Measurements from ENCODE around the gene IFFO2.

The IFFO2 gene

DNA sequence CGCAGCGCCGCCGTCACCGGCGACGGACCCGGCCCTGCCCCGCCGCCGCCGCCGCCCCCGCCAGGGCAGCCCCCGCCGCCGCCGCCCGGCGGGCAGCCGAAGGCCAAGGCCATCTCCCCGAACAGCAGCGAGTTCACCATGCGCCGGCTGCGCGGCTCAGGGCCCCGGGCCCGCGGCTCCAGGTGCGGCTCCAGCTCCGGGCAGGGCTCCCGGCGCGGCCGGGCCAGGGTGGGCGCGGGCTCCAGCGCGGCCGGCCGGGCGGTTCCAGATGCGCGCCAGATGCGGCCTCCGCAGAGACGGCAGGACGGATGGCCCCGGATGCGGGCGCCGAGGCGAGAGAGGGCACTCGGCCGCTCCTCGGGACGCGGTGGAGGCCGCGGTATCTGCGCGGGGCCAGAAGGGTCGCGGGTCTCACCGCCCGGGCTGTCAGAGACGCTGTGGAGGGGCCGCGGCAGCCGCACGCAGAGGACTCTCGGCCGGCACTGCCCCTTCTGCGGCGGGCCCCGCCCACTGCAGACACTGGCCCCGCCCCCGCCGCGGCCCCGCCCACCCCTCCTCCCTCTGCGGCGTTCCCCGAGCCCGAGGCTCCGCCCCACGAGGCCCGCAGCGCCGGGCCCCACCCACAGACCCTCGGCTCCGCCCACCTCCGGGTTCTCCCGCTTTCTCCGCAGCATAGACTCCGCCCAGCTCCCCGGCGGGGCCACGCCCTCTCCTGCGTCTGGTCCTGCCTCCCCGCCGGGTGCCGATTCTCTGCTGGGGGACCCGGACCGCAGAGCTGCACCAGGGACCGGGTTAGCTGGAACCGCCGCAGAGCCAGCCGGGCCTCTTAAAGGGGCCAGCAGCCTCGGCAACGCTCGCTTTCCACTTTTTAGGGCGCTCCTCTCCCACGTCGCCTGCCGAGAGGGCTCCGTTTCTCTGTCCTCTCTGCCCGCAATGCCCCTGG is at the start of gene IFFO2:
Gene IFFO2, minus strand, starts transcription at position 484 of the 943 bp plus-strand sequence. Its CDS starts 344 bp downstream, at position 140.
- in situ Hi-C loops (cut with HindIII; ENCODE audit: low pct_ligation_motif_present, low pct_unique_long_range_greater_than_20kb, low sequenced_read_pairs), result no loop called here
- peak; percentile 89 for DNase-seq

DNA sequence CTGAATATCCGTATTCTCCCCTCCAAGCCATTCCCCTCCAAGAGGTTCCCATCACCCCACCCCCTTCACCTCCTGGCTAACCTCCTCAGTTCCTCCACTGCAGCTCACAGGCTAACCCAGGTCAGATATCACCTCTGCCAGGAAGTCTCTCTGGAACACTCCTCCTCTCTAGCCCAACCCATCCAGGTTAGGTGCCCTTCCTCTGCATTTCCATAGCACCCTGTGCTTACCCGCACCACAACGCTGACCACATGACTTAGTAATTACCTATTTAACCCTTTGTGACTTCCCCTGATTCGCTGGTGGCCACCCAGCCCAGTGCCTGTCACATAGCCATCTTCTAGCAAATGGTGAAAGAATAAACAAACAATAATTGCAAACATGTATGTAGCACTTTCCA is 49.5 kb upstream of the IFFO2 start:
- in situ Hi-C loops (cut with HindIII; ENCODE audit: low pct_ligation_motif_present, low pct_unique_long_range_greater_than_20kb, low sequenced_read_pairs), result no loop called here

DNA sequence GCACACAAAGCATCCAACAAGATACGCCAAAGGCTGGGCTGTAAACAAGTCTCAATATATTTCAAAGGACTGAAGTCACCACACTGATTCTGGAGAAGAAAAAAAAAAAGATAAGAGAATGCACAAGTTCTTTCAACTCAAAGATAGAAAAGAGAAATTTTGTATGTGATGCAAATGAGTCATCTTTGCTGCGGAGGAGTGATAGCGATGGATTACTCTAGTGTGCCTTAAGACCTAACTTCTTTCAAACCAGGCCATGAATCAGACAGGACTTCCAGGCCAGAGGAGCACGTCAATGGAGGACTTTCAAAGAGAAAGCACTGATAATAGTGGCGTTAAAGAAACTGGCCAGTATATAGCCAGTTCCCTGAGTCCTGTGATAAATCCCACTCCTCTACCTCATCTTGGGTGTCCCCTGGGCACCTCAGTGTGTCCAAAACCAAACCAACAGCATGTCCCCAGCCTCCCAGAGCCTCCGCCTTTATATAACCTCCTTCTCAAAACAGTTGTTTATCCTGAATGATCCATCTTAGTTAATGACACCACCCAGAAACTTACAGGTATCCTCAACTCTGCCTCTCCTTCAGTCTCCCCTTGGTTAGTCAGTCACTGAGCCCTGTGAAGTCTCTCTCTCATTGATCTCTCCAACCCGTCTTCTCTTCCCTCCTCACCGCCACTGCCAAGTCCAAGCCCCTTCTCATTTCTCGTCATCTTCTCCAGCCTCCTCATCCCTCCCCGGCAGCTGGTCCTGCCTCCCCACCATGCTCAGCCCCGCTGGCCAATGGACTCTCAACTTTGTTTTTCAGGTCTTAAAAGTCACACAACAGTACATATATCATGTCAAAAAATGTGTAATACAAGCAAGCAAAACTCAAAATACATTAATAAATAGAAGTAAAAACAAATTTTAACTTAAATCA is 47.2 kb upstream of the IFFO2 start:
- DNase-seq, result no peak
- in situ Hi-C loops (cut with HindIII; ENCODE audit: low pct_ligation_motif_present, low pct_unique_long_range_greater_than_20kb, low sequenced_read_pairs), result no loop called here

More for the DNA sequence above, 49.5 kb upstream of the IFFO2 start:
- no peak for DNase-seq

DNA sequence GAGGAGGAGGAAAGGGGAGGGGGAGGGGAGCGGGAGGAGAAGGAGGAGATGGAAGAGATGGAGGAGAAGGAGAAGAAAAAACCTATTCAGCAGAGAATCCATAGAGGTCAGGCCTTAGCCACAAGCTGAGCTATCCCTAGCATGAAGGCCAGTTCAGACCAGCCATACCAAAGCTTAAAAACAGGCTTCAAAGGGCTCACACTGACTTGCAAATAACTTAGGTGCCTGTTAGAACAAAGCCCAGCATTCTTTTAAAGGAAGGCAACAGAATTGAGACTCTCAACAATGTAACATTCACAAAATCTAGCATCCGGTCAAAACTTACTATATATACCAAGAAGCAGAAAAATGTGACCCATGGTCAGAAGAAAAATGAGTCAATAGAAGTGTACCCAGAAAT is 43.6 kb upstream of the IFFO2 start:
- DNase-seq, result no peak
- in situ Hi-C loops (cut with HindIII; ENCODE audit: low pct_ligation_motif_present, low pct_unique_long_range_greater_than_20kb, low sequenced_read_pairs), result no loop called here

DNA sequence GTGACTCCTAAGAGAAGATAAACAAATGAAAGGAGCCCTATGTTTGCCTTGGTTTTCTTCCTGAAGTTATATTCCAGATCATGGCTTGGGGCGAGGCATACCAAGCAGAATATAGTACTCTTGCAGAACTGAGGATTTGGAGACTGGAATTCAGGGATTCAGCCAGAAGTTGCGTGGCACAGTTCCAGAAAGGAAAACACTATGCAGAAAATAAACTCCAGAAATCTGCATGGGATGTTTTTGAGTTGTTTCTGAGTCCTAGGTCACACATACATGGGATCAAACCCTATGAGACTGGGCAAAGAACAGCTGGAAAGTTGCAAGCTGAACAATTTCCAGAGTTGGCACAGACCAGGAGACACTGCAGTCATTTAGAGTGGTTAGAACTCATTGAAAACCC is 42.9 kb upstream of the IFFO2 start:
- in situ Hi-C loops (cut with HindIII; ENCODE audit: low pct_ligation_motif_present, low pct_unique_long_range_greater_than_20kb, low sequenced_read_pairs), result no loop called here
- DNase-seq, result no peak

DNA sequence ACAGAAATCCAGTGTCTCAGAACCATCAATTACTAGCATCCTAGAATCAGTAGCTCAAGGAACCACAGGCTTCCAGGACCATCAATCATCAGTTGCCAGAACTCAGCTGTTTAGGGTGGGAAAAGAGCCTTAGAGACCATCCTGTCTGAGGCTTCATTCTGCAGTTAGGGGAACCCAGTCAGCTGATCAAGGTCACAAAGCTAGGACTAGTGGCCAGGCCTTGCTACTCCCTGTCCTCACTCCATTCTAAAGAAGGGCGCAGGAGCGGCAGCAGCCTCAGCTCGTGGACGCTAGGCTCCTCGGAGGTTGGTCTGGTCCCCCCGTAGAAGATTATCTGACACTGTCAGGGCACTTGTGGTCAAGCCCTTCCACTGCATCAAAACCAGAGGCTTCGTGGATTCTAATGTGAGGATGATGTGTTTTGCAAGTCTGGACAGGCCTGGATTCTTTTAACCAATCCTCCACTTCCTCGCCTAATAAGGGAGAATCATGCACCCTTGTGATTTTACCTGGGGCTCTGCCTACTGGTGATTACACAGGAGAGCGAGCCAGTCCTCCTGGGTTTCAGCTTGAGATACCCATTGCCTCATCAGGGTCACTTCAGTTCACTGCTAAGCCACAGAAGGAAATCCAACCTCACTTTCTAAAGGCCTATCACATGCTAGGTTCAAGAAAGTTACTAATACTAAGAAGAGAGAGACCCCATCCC is 41.7 kb upstream of the IFFO2 start:
- in situ Hi-C loops (cut with HindIII; ENCODE audit: low pct_ligation_motif_present, low pct_unique_long_range_greater_than_20kb, low sequenced_read_pairs), result no loop called here
- no peak for DNase-seq

DNA sequence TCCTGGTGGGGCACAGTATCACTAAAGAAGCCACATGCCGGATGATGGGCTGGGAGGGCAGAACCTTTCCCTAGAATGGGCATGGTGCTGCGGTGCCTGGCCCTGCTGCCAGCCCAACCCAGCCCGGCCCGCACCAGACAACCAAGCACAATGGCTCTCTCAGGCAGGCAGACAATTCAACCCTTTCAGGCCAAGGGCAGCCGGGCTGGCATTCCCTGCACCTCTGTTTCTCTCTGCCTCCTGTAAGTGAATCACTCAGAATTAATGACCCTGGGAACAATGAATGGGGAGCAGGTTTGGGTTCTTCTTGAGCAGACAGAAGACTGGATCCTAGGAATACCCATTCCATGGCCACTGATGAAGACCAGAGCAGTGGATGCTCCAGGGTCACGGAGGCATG is 41.0 kb upstream of the IFFO2 start:
- in situ Hi-C loops (cut with HindIII; ENCODE audit: low pct_ligation_motif_present, low pct_unique_long_range_greater_than_20kb, low sequenced_read_pairs), result no loop called here
- no peak for DNase-seq

DNA sequence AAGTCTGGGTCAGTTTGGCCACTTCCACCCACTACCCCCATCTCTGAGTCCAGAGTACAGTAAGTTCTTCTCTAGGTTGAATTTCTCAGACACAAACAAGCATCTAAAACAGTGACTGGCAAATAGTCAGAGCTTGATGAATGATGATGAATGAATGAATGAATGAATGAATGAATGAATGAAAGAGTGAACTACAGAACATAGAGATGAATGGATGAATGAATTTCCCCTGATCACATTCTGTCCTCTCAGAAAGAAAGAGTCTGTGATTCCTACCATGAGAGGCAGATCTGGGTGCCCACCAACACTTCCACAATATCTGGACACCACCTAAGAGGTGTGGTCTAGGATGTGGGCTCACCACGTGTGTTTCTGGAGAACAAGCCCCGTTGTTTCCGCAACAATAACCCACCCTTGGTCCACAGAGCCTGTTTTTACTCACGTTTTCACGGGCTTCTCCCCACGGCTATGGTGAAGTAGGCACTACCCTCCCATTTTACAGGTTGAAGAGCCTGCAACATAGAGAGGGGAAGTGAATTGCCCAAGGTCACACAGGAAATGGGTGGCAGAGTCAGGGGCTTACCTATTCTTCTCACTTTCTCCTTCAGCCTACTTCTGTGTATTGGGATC is 40.2 kb upstream of the IFFO2 start:
- no peak for DNase-seq
- in situ Hi-C loops (cut with HindIII; ENCODE audit: low pct_ligation_motif_present, low pct_unique_long_range_greater_than_20kb, low sequenced_read_pairs), result no loop called here

DNA sequence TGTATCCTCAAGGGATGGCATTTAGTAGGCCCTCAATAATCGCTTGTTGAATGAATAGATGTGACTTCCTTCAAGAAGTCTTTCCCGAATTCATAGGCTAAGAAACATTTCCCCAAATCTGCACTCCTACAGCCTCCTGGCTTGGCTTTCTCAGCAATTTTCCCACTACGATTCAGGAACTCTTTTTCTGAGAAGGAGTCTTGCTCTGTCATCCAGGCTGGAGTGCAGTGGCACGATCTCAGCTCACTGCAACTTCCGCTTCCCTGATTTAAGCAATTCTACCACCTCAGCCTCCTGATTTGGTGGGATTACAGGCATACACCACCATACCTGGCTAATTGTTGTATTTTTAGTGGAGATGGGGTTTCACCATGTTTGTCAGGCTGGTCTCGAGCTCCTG is 37.9 kb upstream of the IFFO2 start:
- in situ Hi-C loops (cut with HindIII; ENCODE audit: low pct_ligation_motif_present, low pct_unique_long_range_greater_than_20kb, low sequenced_read_pairs), result no loop called here
- DNase-seq, result no peak

DNA sequence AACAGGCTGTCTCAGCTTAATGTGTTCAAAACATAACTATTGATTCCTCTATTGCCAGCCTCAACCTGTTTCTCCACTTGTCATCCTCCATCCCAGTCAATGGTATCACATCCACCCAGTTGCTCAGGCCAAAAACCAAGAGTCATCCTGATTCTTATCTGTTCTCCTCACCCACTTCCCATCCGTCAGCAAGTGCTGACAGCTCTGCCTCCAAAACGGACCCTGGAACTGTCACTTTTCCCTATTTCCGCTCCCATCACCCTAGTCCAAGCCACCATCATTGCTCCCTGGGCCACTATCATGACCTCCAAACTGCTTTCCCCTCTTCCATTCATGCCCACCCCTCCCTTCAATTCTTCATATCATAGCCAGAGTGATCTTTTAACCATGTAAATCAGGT is 36.2 kb upstream of the IFFO2 start:
- DNase-seq, result no peak
- in situ Hi-C loops (cut with HindIII; ENCODE audit: low pct_ligation_motif_present, low pct_unique_long_range_greater_than_20kb, low sequenced_read_pairs), result no loop called here

DNA sequence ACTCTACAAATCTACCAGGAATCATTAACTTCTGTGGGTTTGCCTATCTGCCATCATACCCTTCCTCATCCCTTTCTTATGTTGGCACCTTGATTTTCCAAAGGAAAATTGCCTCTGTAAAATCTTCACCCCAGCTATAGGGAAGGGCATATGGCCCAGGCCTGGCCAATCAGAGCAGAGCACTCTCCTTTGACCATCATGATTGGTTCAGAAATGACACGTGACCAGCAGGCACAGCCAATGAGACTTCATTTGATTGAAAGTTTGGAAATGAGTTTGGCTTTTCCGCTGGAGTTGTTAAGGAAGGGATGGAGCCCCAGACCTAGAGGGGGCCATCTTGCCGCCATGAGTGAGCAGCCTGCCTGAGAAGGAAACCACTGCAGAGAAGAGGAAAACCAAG is 35.1 kb upstream of the IFFO2 start:
- in situ Hi-C loops (cut with HindIII; ENCODE audit: low pct_ligation_motif_present, low pct_unique_long_range_greater_than_20kb, low sequenced_read_pairs), result no loop called here
- DNase-seq, result no peak

DNA sequence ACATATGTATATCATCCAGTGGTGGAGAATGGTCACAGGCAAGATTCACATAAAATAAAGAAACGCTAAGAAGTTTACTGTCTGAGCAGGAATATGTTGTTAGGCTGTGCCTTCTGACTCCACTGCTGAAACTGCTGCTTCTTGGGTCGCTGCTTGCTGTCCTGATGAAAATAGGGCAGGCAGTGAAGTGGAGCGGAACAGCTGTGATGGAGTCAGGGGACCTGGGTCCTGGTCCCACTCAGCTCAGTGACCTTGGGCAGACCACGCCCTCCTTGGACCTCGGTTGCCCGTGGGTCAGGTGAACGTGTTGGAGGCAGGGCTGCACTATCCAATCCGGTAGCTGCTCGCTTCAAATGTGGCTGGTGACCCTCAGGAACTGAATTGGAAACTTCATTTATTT is 33.4 kb upstream of the IFFO2 start:
- in situ Hi-C loops (cut with HindIII; ENCODE audit: low pct_ligation_motif_present, low pct_unique_long_range_greater_than_20kb, low sequenced_read_pairs), result no loop called here
- DNase-seq, result no peak

DNA sequence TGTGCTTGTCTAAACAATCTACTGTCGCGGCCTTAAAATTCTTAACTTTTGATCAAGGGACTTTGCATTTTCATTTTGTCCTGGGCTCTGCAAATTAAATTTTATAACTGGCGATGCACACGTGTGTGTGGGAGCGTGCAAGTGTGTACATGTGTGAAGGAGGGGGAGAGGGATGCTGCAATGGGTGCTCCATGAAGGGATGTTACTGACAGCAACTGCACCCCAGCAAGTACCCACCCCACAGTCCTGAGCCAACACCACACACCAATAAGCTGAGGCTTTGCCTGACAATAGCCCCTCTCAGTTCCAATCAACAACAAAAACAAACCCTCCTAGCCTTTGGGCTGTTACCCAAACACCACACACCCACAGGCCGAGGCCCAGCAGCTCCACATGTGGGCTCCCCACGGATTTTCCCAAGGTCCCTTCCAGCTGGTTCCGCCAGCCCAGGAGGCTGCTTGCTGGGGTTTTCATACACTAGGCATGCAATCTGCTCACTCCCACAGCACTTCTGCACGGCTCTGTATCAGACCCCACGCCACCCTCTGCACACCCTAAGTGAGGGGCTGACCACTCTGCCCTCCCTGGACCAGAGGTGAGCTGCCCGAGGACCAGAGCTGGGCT is 32.8 kb upstream of the IFFO2 start:
- in situ Hi-C loops (cut with HindIII; ENCODE audit: low pct_ligation_motif_present, low pct_unique_long_range_greater_than_20kb, low sequenced_read_pairs), result no loop called here
- no peak for DNase-seq

DNA sequence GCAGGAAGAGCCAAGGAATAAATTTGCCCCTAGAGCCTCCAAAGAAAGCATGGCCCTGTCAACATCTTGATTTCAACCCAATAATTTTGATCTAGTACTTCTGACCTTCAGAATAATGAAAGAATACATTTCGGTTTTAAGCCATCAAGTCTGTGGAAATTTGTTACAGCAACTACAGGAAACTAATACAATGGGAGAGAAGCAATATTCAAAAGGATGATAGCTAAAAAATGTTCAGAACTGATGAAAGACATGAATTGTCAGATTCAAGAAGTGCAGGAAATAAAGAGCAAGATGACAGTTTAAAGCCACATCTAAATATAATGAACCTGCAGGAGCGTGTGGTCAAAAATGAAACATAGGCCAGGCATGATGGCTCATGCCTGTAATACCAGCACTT is 24.8 kb upstream of the IFFO2 start:
- DNase-seq, result no peak
- in situ Hi-C loops (cut with HindIII; ENCODE audit: low pct_ligation_motif_present, low pct_unique_long_range_greater_than_20kb, low sequenced_read_pairs), result no loop called here

DNA sequence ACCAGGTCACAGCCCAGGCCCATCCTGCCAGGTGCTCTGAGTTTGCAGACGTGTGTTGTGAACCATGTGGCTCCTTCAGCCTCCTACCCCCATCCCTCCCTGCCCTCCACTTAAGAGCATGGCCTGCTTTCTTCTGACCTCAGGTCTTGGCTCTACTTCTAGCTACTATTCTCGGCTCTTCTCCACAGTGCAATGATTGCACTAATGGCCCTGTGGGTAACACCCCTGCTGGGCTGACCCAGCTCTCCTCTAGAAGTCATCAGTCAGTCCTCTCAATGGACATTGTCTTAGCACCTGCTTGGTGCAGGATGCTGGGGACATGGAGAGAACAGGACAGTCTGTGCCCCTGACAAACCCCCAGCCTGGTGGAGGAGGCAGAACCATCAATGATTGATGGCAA is 22.2 kb upstream of the IFFO2 start:
- in situ Hi-C loops (cut with HindIII; ENCODE audit: low pct_ligation_motif_present, low pct_unique_long_range_greater_than_20kb, low sequenced_read_pairs), result no loop called here
- DNase-seq, result no peak

DNA sequence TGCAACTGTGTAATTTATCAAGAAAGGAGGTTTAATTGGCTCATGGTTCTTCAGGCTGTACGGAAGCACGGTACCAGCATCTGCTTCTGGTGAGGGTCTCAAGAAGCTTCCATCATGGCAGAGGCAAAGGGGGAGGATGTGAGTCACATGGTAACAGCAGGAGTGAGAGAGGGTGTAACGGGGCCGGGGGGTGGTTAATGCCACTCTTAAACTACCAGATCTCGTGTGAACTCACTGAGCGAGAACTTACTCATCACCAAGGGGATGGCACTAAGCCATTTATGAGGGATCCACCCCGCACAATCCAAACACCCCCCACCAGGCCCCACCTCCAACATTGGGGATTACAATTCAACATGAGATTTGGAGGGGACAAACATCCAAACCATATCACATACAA is 21.0 kb upstream of the IFFO2 start:
- in situ Hi-C loops (cut with HindIII; ENCODE audit: low pct_ligation_motif_present, low pct_unique_long_range_greater_than_20kb, low sequenced_read_pairs), result no loop called here
- no peak for DNase-seq

DNA sequence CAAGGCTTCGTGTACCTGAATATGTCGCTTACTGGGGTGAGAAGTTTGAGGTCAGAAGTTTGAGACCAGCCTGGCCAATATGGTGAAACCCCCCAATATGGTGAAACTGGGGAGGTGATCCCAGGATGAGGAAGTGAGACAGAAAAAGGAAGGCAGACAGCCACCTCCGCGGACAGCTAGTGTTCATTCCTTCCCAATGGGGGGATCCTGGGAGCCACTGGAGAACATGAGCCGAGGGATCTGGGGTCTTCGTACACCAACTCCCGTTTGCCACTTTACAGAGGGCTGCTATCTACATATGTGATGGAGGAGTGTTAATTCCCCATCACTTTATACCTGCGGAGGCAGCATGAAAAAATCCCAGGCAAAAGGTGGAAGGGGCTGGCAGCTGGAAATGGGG is 19.6 kb upstream of the IFFO2 start:
- in situ Hi-C loops (cut with HindIII; ENCODE audit: low pct_ligation_motif_present, low pct_unique_long_range_greater_than_20kb, low sequenced_read_pairs), result no loop called here
- no peak for DNase-seq

DNA sequence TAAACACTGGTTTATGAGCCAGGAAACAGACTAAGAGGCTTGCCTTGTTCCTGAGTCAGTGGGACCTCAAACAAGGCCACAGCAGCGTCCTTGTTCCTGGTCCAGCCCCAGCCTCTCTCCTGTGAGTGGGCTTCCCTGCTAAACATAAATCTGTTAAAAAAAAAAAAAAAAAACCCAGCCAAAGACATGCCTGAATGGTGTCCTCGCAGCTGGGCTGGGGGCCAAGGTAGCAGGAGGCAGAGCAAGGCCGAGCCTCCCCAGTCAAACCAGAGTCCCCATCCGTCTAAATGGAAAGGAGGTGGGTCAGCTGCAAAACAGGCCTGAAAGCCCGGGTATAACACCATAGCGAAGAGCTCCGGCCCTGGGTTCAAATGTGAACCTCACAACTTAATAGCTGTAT is 18.1 kb upstream of the IFFO2 start:
- in situ Hi-C loops (cut with HindIII; ENCODE audit: low pct_ligation_motif_present, low pct_unique_long_range_greater_than_20kb, low sequenced_read_pairs), result no loop called here
- DNase-seq, result no peak

All from ACHN (cell line).